Esophagus muscularis mucosa (tissue), 4 donors: Measurements from ENCODE around the gene PLA2G2E. TPM values are rescaled to one million over a fixed set of nuclear protein-coding genes. Genes with fewer than 3 reads are reported as not detected.

Experiments used
- DNase-seq: peaks from one replicate; pipeline ENCODE4 v3.0.0-alpha.2; 2017; ENCODE audit errors: extremely low spot score
- H3K27ac ChIP-seq, 4 donors: fragments of 200-600 bp; sonication (generic); replicated peaks in 1 of 4; 1 replicate in 3 of 4; 2 replicates in 1 of 4; pipeline ENCODE4 v1.5.1; 2016 to 2019; ENCODE audit warnings: mild to moderate bottlenecking in 1 of 4
- H3K27me3 ChIP-seq, 4 donors: fragments of 200-600 bp; sonication (generic); one replicate each; pipeline versions ENCODE4 v1.5.1 to v1.6.0; 2016 to 2019
- H3K36me3 ChIP-seq, 4 donors: fragments of 200-600 bp; sonication (generic); one replicate each; pipeline ENCODE4 v1.5.1; 2016 to 2019
- H3K4me1 ChIP-seq, 4 donors: fragments of 200-600 bp; sonication (generic); one replicate each; pipeline ENCODE4 v1.5.1; 2016 to 2019
- H3K4me3 ChIP-seq, 4 donors: fragments of 200-600 bp; sonication (generic); 1 replicate in 2 of 4; 2 replicates in 2 of 4; pipeline ENCODE4 v1.5.1; 2016 to 2019; ENCODE audit warnings: mild to moderate bottlenecking in 4 of 4, moderate library complexity in 1 of 4
- H3K9me3 ChIP-seq, 4 donors: fragments of 200-600 bp; sonication (generic); 1 replicate in 3 of 4; 2 replicates in 1 of 4; pipeline ENCODE4 v1.5.1; 2016 to 2019
- EP300 ChIP-seq: sonication (generic); formaldehyde crosslinking; IDR thresholded peaks from one replicate; pipeline ENCODE4 v1.6.1; 2017; ENCODE audit warnings: antibody characterized with exemption
- POLR2A ChIP-seq: fragments of 450-650 bp; IDR thresholded peaks from one replicate; pipeline ENCODE4 v1.6.1; 2017; ENCODE audit warnings: antibody characterized with exemption, moderate library complexity, mild to moderate bottlenecking, low read depth
- POLR2AphosphoS5 ChIP-seq, 2 donors: sonication (generic); formaldehyde crosslinking; IDR thresholded peaks; one replicate each; pipeline ENCODE4 v1.6.1; 2017; ENCODE audit warnings: antibody characterized with exemption in 2 of 2
- WGBS: methylation state at CpG from one replicate; pipeline ENCODE4 v1.1.5; 2018; 5-methylcytosine and 5-hydroxymethylcytosine counted together
- intact Hi-C: fragments of 100-400 bp; cut with DNase I; formaldehyde crosslinking; loops from one replicate; pipeline ENCODE4 v1.15.1; 2023
- total RNA-seq, 4 donors: library from RNA; depleted of rRNA; stranded (reverse); fragments of >200 nt; gene quantifications; one replicate each; pipeline versions ENCODE4 v1.1.0 to v1.2.1, GENCODE V29; 2016
- TF ChIP-seq, protein P1 (sequence below), 3 experiments: fragments of 200-600 bp in 2 of 3; fragments of 450-650 bp in 1 of 3; sonication (generic) in 2 of 3; IDR thresholded peaks; one replicate each; pipeline ENCODE4 v1.5.1; 2017 to 2019; ENCODE audit warnings: antibody characterized with exemption in 3 of 3, mild to moderate bottlenecking in 2 of 3, moderate library complexity in 1 of 3

The PLA2G2E gene
- total RNA-seq, 4 donors from 2014 or later: not detected

GRCh38 chr1:19954059-19954458 lies 30.6 kb upstream of the PLA2G2E start:
- Histone ChIP-seq H3K27me3 (peaks cover 0 to 14% (median 0%) of the 10 kb centered on the region in 4 donors), H3K9me3 (no peaks in the 10 kb centered on the region), H3K4me3 (no peak overlapping the region), H3K4me1 (no peaks in the 10 kb centered on the region), H3K27ac (no peak overlapping the region), H3K36me3 (no peaks in the 10 kb centered on the region)
- intact Hi-C loops: no loop called here
- WGBS: 82% methylated on average over 2 of the region's 2 CpGs
- no peak for DNase-seq
- TF ChIP-seq POLR2AphosphoS5 (IDR thresholded peaks at IDR 0.05): no peak
- no peak for TF ChIP-seq POLR2A
- TF ChIP-seq, protein P1, sequence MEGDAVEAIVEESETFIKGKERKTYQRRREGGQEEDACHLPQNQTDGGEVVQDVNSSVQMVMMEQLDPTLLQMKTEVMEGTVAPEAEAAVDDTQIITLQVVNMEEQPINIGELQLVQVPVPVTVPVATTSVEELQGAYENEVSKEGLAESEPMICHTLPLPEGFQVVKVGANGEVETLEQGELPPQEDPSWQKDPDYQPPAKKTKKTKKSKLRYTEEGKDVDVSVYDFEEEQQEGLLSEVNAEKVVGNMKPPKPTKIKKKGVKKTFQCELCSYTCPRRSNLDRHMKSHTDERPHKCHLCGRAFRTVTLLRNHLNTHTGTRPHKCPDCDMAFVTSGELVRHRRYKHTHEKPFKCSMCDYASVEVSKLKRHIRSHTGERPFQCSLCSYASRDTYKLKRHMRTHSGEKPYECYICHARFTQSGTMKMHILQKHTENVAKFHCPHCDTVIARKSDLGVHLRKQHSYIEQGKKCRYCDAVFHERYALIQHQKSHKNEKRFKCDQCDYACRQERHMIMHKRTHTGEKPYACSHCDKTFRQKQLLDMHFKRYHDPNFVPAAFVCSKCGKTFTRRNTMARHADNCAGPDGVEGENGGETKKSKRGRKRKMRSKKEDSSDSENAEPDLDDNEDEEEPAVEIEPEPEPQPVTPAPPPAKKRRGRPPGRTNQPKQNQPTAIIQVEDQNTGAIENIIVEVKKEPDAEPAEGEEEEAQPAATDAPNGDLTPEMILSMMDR (IDR thresholded peaks at IDR 0.05): no peak
- no peak for TF ChIP-seq EP300

DNA sequence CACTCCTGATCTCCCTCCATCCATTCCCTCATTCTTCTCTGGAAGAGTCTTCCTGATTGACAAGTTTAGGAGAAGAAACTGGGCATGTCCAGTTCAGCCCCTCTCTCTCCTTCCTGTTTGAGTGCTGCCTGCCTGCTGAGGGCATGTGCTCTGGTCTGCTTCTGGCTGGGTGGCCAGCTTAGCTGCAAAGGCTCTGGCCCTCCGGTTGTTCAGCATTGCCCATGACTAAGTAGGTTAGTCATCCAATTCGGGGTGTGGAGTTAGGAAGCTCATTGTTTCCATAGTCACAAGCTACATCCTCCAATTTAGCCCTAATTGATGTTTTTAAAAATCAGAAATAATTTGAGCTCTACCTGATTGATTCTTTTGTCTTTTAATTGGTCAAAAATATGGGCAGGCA lies 25.6 kb upstream of the PLA2G2E start:
- no peaks in the 10 kb centered on the region for H3K9me3 ChIP-seq
- H3K36me3 ChIP-seq: no peaks in the 10 kb centered on the region
- H3K27me3 ChIP-seq: peaks cover 0 to 9% (median 0%) of the 10 kb centered on the region in 4 donors
- H3K27ac ChIP-seq: no peak overlapping the region
- intact Hi-C loops: no loop called here
- no peak overlapping the region for H3K4me3 ChIP-seq
- no peak for DNase-seq
- H3K4me1 ChIP-seq: no peaks in the 10 kb centered on the region
- TF ChIP-seq, protein P1 (IDR thresholded peaks at IDR 0.05): no peak
- TF ChIP-seq POLR2A: no peak
- TF ChIP-seq EP300: no peak
- no peak for TF ChIP-seq POLR2AphosphoS5 (IDR thresholded peaks at IDR 0.05)
- WGBS: 58% methylated on average over 2 of the region's 2 CpGs

GRCh38 chr1:19946971-19947370 lies 23.6 kb upstream of the PLA2G2E start:
- Histone ChIP-seq H3K27me3 (no peaks in the 10 kb centered on the region), H3K36me3 (no peaks in the 10 kb centered on the region), H3K9me3 (no peaks in the 10 kb centered on the region), H3K27ac (no peak overlapping the region), H3K4me1 (no peaks in the 10 kb centered on the region), H3K4me3 (no peak overlapping the region)
- intact Hi-C loops: no loop called here
- WGBS: 68% methylated on average over 3 of the region's 3 CpGs
- TF ChIP-seq POLR2AphosphoS5 (IDR thresholded peaks at IDR 0.05) (no peak), POLR2A (no peak), EP300 (no peak)
- TF ChIP-seq, protein P1 (IDR thresholded peaks at IDR 0.05): no peak
- DNase-seq: no peak

DNA sequence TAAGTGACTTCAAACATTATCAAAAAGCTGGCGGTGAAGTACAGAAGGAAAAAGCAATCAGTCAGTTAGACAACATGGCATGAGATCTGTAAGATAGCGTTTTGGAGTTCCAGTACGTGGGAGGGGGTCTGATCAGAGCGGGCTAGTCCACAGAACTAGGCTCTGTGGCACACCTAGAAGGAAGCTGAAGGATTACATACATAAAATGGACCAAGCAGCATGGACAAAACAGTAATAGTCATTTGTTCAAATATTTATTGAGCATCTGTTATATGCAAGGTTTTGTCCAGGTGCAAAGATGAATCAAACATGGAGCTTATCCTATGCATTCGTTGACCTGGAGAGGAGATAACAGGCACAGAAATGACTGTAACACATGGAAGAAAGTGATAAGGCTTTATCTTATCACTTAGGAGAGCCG lies 22.9 kb upstream of the PLA2G2E start:
- Histone ChIP-seq H3K27me3 (no peaks in the 10 kb centered on the region), H3K4me1 (no peaks in the 10 kb centered on the region), H3K4me3 (no peak overlapping the region), H3K36me3 (no peaks in the 10 kb centered on the region), H3K27ac (no peak overlapping the region), H3K9me3 (no peaks in the 10 kb centered on the region)
- TF ChIP-seq POLR2AphosphoS5 (IDR thresholded peaks at IDR 0.05): no peak
- TF ChIP-seq, protein P1 (IDR thresholded peaks at IDR 0.05): no peak
- TF ChIP-seq EP300: no peak
- TF ChIP-seq POLR2A: no peak
- 58% methylated on average over 6 of the region's 6 CpGs for WGBS
- DNase-seq: no peak
- intact Hi-C loops: no loop called here

- Histone ChIP-seq H3K27me3 (no peaks in the 10 kb centered on the region), H3K4me3 (no peak overlapping the region), H3K4me1 (no peaks in the 10 kb centered on the region), H3K9me3 (no peaks in the 10 kb centered on the region), H3K36me3 (no peaks in the 10 kb centered on the region), H3K27ac (no peak overlapping the region)
- TF ChIP-seq, protein P1 (IDR thresholded peaks at IDR 0.05): no peak
- TF ChIP-seq POLR2AphosphoS5 (IDR thresholded peaks at IDR 0.05) (no peak), POLR2A (no peak), EP300 (no peak)
- 29% methylated on average over 2 of the region's 2 CpGs for WGBS
- intact Hi-C loops: no loop called here
- DNase-seq: no peak
Observed at GRCh38 chr1:19945914-19946313, 22.5 kb upstream of the PLA2G2E start.
